ENCODE results near the gene WNK1.

Gene WNK1

GRCh38 chr12:938810-939209 is 186.4 kb downstream of the WNK1 start:
- H3K27ac ChIP-seq (ENCODE audit: low read length) = no peak overlapping the region
- no peak overlapping the region for H3K9ac ChIP-seq (ENCODE audit: low read length in 2 of 2)
- H3K9me3 ChIP-seq (ENCODE audit: control insufficient read depth in 2 of 2, low read length in 2 of 2) = no peaks in the 10 kb centered on the region
- H3K4me3 ChIP-seq (ENCODE audit: low read length in 2 of 2) = no peak overlapping the region
- no peaks in the 10 kb centered on the region for H3K27me3 ChIP-seq (ENCODE audit: control insufficient read depth in 1 of 2, insufficient read depth in 2 of 2, low read length in 2 of 2)
- H3K36me3 ChIP-seq (ENCODE audit: control insufficient read depth in 2 of 2, insufficient read depth in 2 of 2, low read length in 2 of 2) = peaks cover 0 to 4% of the 10 kb centered on the region in 2 donors
- H3K4me1 ChIP-seq (ENCODE audit: control insufficient read depth, insufficient read depth, low read length) = no peaks in the 10 kb centered on the region

GRCh38 chr12:943051-943450 is 190.7 kb downstream of the WNK1 start:
- Histone ChIP-seq H3K27ac (ENCODE audit: low read length) (no peak overlapping the region), H3K9ac (ENCODE audit: low read length in 2 of 2) (no peak overlapping the region), H3K4me3 (ENCODE audit: low read length in 2 of 2) (no peak overlapping the region), H3K36me3 (ENCODE audit: control insufficient read depth in 2 of 2, insufficient read depth in 2 of 2, low read length in 2 of 2) (peaks cover 0 to 4% of the 10 kb centered on the region in 2 donors), H3K9me3 (ENCODE audit: control insufficient read depth in 2 of 2, low read length in 2 of 2) (no peaks in the 10 kb centered on the region), H3K27me3 (ENCODE audit: control insufficient read depth in 1 of 2, insufficient read depth in 2 of 2, low read length in 2 of 2) (no peaks in the 10 kb centered on the region), H3K4me1 (ENCODE audit: control insufficient read depth, insufficient read depth, low read length) (no peaks in the 10 kb centered on the region)

GRCh38 chr12:944211-944610 is 191.8 kb downstream of the WNK1 start:
- Histone ChIP-seq H3K27ac (ENCODE audit: low read length) (no peak overlapping the region), H3K9ac (ENCODE audit: low read length in 2 of 2) (no peak overlapping the region), H3K27me3 (ENCODE audit: control insufficient read depth in 1 of 2, insufficient read depth in 2 of 2, low read length in 2 of 2) (no peaks in the 10 kb centered on the region), H3K9me3 (ENCODE audit: control insufficient read depth in 2 of 2, low read length in 2 of 2) (no peaks in the 10 kb centered on the region), H3K4me3 (ENCODE audit: low read length in 2 of 2) (no peak overlapping the region), H3K4me1 (ENCODE audit: control insufficient read depth, insufficient read depth, low read length) (no peaks in the 10 kb centered on the region), H3K36me3 (ENCODE audit: control insufficient read depth in 2 of 2, insufficient read depth in 2 of 2, low read length in 2 of 2) (peaks cover 0 to 4% of the 10 kb centered on the region in 2 donors)

- peaks cover 0 to 4% of the 10 kb centered on the region in 2 donors for H3K36me3 ChIP-seq (ENCODE audit: control insufficient read depth in 2 of 2, insufficient read depth in 2 of 2, low read length in 2 of 2)
- H3K27ac ChIP-seq (ENCODE audit: low read length) = no peak overlapping the region
- no peaks in the 10 kb centered on the region for H3K27me3 ChIP-seq (ENCODE audit: control insufficient read depth in 1 of 2, insufficient read depth in 2 of 2, low read length in 2 of 2)
- no peak overlapping the region for H3K9ac ChIP-seq (ENCODE audit: low read length in 2 of 2)
- H3K9me3 ChIP-seq (ENCODE audit: control insufficient read depth in 2 of 2, low read length in 2 of 2) = no peaks in the 10 kb centered on the region
- no peak overlapping the region for H3K4me3 ChIP-seq (ENCODE audit: low read length in 2 of 2)
- H3K4me1 ChIP-seq (ENCODE audit: control insufficient read depth, insufficient read depth, low read length) = peaks cover 3% of the 10 kb centered on the region
Observed at GRCh38 chr12:946212-946611, 193.8 kb downstream of the WNK1 start.

GRCh38 chr12:946631-947030 is 194.3 kb downstream of the WNK1 start:
- no peak overlapping the region for H3K4me3 ChIP-seq (ENCODE audit: low read length in 2 of 2)
- H3K27me3 ChIP-seq (ENCODE audit: control insufficient read depth in 1 of 2, insufficient read depth in 2 of 2, low read length in 2 of 2) = no peaks in the 10 kb centered on the region
- H3K36me3 ChIP-seq (ENCODE audit: control insufficient read depth in 2 of 2, insufficient read depth in 2 of 2, low read length in 2 of 2) = peaks cover 0 to 4% of the 10 kb centered on the region in 2 donors
- H3K9ac ChIP-seq (ENCODE audit: low read length in 2 of 2) = no peak overlapping the region
- no peaks in the 10 kb centered on the region for H3K9me3 ChIP-seq (ENCODE audit: control insufficient read depth in 2 of 2, low read length in 2 of 2)
- peaks cover 3% of the 10 kb centered on the region for H3K4me1 ChIP-seq (ENCODE audit: control insufficient read depth, insufficient read depth, low read length)
- H3K27ac ChIP-seq (ENCODE audit: low read length) = no peak overlapping the region

- Histone ChIP-seq H3K4me3 (ENCODE audit: low read length in 2 of 2) (no peak overlapping the region), H3K9me3 (ENCODE audit: control insufficient read depth in 2 of 2, low read length in 2 of 2) (no peaks in the 10 kb centered on the region), H3K27ac (ENCODE audit: low read length) (peak overlapping the region; percentile 85), H3K4me1 (ENCODE audit: control insufficient read depth, insufficient read depth, low read length) (peaks cover 3% of the 10 kb centered on the region), H3K9ac (ENCODE audit: low read length in 2 of 2) (peak overlapping the region in 1 of 2 donors; percentile 79), H3K27me3 (ENCODE audit: control insufficient read depth in 1 of 2, insufficient read depth in 2 of 2, low read length in 2 of 2) (no peaks in the 10 kb centered on the region), H3K36me3 (ENCODE audit: control insufficient read depth in 2 of 2, insufficient read depth in 2 of 2, low read length in 2 of 2) (peaks cover 0 to 4% of the 10 kb centered on the region in 2 donors)
Observed at GRCh38 chr12:948238-948637, 195.9 kb downstream of the WNK1 start.

GRCh38 chr12:949453-950191 is 197.2 kb downstream of the WNK1 start, which contains the start of gene RAD52:
TSS of gene RAD52 (minus strand) at chr12:949694. CDS start at chr12:933058, 16,636 bp downstream.
- Histone ChIP-seq H3K27ac (ENCODE audit: low read length) (peak within 1 kb of the TSS; percentile 85), H3K9me3 (ENCODE audit: control insufficient read depth in 2 of 2, low read length in 2 of 2) (no peaks in the 10 kb centered on the region), H3K9ac (ENCODE audit: low read length in 2 of 2) (peak within 1 kb of the TSS; percentile 79 to 88), H3K4me3 (ENCODE audit: low read length in 2 of 2) (peak within 1 kb of the TSS; percentile 93 to 94), H3K27me3 (ENCODE audit: control insufficient read depth in 1 of 2, insufficient read depth in 2 of 2, low read length in 2 of 2) (no peaks in the 10 kb centered on the region), H3K36me3 (ENCODE audit: control insufficient read depth in 2 of 2, insufficient read depth in 2 of 2, low read length in 2 of 2) (no peaks in the 10 kb centered on the region), H3K4me1 (ENCODE audit: control insufficient read depth, insufficient read depth, low read length) (peaks cover 3% of the 10 kb centered on the region)

- Histone ChIP-seq H3K36me3 (ENCODE audit: control insufficient read depth in 2 of 2, insufficient read depth in 2 of 2, low read length in 2 of 2) (no peaks in the 10 kb centered on the region), H3K9me3 (ENCODE audit: control insufficient read depth in 2 of 2, low read length in 2 of 2) (no peaks in the 10 kb centered on the region), H3K27me3 (ENCODE audit: control insufficient read depth in 1 of 2, insufficient read depth in 2 of 2, low read length in 2 of 2) (no peaks in the 10 kb centered on the region), H3K4me1 (ENCODE audit: control insufficient read depth, insufficient read depth, low read length) (peaks cover 3% of the 10 kb centered on the region), H3K27ac (ENCODE audit: low read length) (no peak overlapping the region), H3K9ac (ENCODE audit: low read length in 2 of 2) (no peak overlapping the region), H3K4me3 (ENCODE audit: low read length in 2 of 2) (no peak overlapping the region)
Observed at GRCh38 chr12:951176-951575, 198.8 kb downstream of the WNK1 start.

GRCh38 chr12:953776-954175 is 201.4 kb downstream of the WNK1 start:
- no peak overlapping the region for H3K27ac ChIP-seq (ENCODE audit: low read length)
- H3K9ac ChIP-seq (ENCODE audit: low read length in 2 of 2) = no peak overlapping the region
- H3K4me3 ChIP-seq (ENCODE audit: low read length in 2 of 2) = no peak overlapping the region
- H3K36me3 ChIP-seq (ENCODE audit: control insufficient read depth in 2 of 2, insufficient read depth in 2 of 2, low read length in 2 of 2) = no peaks in the 10 kb centered on the region
- no peaks in the 10 kb centered on the region for H3K27me3 ChIP-seq (ENCODE audit: control insufficient read depth in 1 of 2, insufficient read depth in 2 of 2, low read length in 2 of 2)
- H3K9me3 ChIP-seq (ENCODE audit: control insufficient read depth in 2 of 2, low read length in 2 of 2) = no peaks in the 10 kb centered on the region
- H3K4me1 ChIP-seq (ENCODE audit: control insufficient read depth, insufficient read depth, low read length) = peaks cover 5% of the 10 kb centered on the region

- Histone ChIP-seq H3K4me1 (ENCODE audit: control insufficient read depth, insufficient read depth, low read length) (peaks cover 5% of the 10 kb centered on the region), H3K4me3 (ENCODE audit: low read length in 2 of 2) (no peak overlapping the region), H3K9ac (ENCODE audit: low read length in 2 of 2) (no peak overlapping the region), H3K36me3 (ENCODE audit: control insufficient read depth in 2 of 2, insufficient read depth in 2 of 2, low read length in 2 of 2) (no peaks in the 10 kb centered on the region), H3K27ac (ENCODE audit: low read length) (no peak overlapping the region), H3K9me3 (ENCODE audit: control insufficient read depth in 2 of 2, low read length in 2 of 2) (no peaks in the 10 kb centered on the region), H3K27me3 (ENCODE audit: control insufficient read depth in 1 of 2, insufficient read depth in 2 of 2, low read length in 2 of 2) (no peaks in the 10 kb centered on the region)
Observed at GRCh38 chr12:954741-955140, 202.4 kb downstream of the WNK1 start.

- H3K4me3 ChIP-seq (ENCODE audit: low read length in 2 of 2) = no peak overlapping the region
- no peak overlapping the region for H3K9ac ChIP-seq (ENCODE audit: low read length in 2 of 2)
- no peaks in the 10 kb centered on the region for H3K36me3 ChIP-seq (ENCODE audit: control insufficient read depth in 2 of 2, insufficient read depth in 2 of 2, low read length in 2 of 2)
- peaks cover 3% of the 10 kb centered on the region for H3K4me1 ChIP-seq (ENCODE audit: control insufficient read depth, insufficient read depth, low read length)
- no peak overlapping the region for H3K27ac ChIP-seq (ENCODE audit: low read length)
- no peaks in the 10 kb centered on the region for H3K9me3 ChIP-seq (ENCODE audit: control insufficient read depth in 2 of 2, low read length in 2 of 2)
- no peaks in the 10 kb centered on the region for H3K27me3 ChIP-seq (ENCODE audit: control insufficient read depth in 1 of 2, insufficient read depth in 2 of 2, low read length in 2 of 2)
Observed at GRCh38 chr12:955939-956338, 203.6 kb downstream of the WNK1 start.

Data from stomach smooth muscle (tissue), 2 donors.